ENCODE measurements around the gene KRTAP1-4.
"Not testable (repeated sequence)": the region's sequence is repeated elsewhere in the genome, so short reads cannot be mapped to it uniquely, and the experiment has no call there.

The KRTAP1-4 gene

GRCh38 chr17:41001795-41002194, 28.2 kb downstream of the KRTAP1-4 start:
- TF ChIP-seq ZFX (IDR thresholded peaks at IDR 0.05; ENCODE audit: borderline replicate concordance): no peak
- no peak for TF ChIP-seq CTCF (IDR thresholded peaks at IDR 0.05)
- H3K27ac ChIP-seq: no peak overlapping the region

- not testable (repeated sequence) for H3K27ac ChIP-seq
These were observed 30.4 kb downstream of the KRTAP1-4 start, which contains the start of gene KRTAP3-2 for GRCh38 chr17:40999563-40999962. Gene KRTAP3-2, minus strand, starts transcription at chr17:40999906. Its CDS starts 53 bp downstream, at chr17:40999853.

- H3K27ac ChIP-seq: no peak overlapping the region
- no peak for TF ChIP-seq CTCF (IDR thresholded peaks at IDR 0.05)
These were observed 32.6 kb downstream of the KRTAP1-4 start for GRCh38 chr17:40997361-40997760.

- no peak for TF ChIP-seq ZFX (IDR thresholded peaks at IDR 0.05; ENCODE audit: borderline replicate concordance)
- no peak for TF ChIP-seq CTCF (IDR thresholded peaks at IDR 0.05)
- no peak overlapping the region for H3K27ac ChIP-seq
These were observed 33.2 kb downstream of the KRTAP1-4 start for GRCh38 chr17:40996829-40997228.

- TF ChIP-seq CTCF (IDR thresholded peaks at IDR 0.05): no peak
- no peak for TF ChIP-seq ZFX (IDR thresholded peaks at IDR 0.05; ENCODE audit: borderline replicate concordance)
- H3K27ac ChIP-seq: no peak overlapping the region
These were observed 34.9 kb downstream of the KRTAP1-4 start for GRCh38 chr17:40995116-40995515.

- H3K27ac ChIP-seq: no peak within 1 kb of the TSS
- TF ChIP-seq ZFX (IDR thresholded peaks at IDR 0.05; ENCODE audit: borderline replicate concordance) (no peak), CTCF (IDR thresholded peaks at IDR 0.05) (no peak)
These were observed 36.2 kb downstream of the KRTAP1-4 start, which contains the start of gene KRTAP3-3 for GRCh38 chr17:40993839-40994238. Gene KRTAP3-3, minus strand, starts transcription at chr17:40994164. Its CDS starts 67 bp downstream, at chr17:40994097.

- no peak overlapping the region for H3K27ac ChIP-seq
- TF ChIP-seq CTCF (IDR thresholded peaks at IDR 0.05): no peak
- TF ChIP-seq ZFX (IDR thresholded peaks at IDR 0.05; ENCODE audit: borderline replicate concordance): no peak
These were observed 36.9 kb downstream of the KRTAP1-4 start for GRCh38 chr17:40993084-40993483.

- H3K27ac ChIP-seq: no peak overlapping the region
- TF ChIP-seq CTCF (IDR thresholded peaks at IDR 0.05) (no peak), ZFX (IDR thresholded peaks at IDR 0.05; ENCODE audit: borderline replicate concordance) (no peak)
These were observed 37.3 kb downstream of the KRTAP1-4 start for GRCh38 chr17:40992666-40993065.

All from 22Rv1 (cell line).